ENCODE results near the gene SLC43A3.
"Not testable (repeated sequence)": the region's sequence is repeated elsewhere in the genome, so short reads cannot be mapped to it uniquely, and the experiment has no call there.

Gene SLC43A3

GRCh38 chr11:57459164-57460021 is 32.5 kb upstream of the SLC43A3 start:
- DNase-seq (ENCODE audit: low spot score): no peak

DNA sequence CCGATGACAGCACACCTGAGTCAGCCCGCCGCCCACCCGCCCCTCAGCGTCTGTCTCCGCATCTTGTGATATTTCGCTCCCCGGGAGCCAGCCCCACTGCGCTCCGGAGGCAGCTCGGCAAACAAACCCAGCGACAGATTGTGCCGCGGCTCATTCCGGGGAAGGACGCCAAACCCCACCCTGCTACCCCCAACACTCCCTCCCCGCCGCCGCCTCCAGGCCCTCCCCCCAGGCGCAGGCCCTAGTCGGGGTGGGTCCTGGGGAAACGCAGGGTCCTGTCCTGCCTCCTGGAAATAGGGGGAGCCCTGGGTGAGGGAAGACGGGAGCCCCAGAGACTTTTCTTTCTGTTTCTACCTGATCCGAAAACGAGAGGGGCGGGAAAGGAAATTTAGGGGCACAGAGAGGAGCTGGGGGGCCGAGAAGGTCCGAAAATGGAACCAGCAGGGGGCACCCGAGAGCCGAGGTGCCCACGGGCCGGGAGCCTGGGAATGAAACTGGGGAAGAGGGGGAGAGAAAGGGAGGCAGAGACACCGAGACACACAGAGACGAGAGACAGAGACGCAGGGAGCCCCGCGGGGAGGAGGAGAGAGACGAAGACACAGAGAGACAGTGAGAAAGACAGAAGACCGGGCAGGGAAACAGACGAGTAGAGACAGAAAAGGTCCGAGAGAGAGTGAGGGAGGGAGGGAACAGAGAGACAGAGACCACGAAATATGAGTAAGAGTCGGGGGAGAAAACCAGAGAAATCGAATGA is 31.7 kb upstream of the SLC43A3 start:
- DNase-seq (ENCODE audit: low spot score): peak; percentile 69

GRCh38 chr11:57458060-57458409 is 31.1 kb upstream of the SLC43A3 start:
- no peak for DNase-seq (ENCODE audit: low spot score)

DNA sequence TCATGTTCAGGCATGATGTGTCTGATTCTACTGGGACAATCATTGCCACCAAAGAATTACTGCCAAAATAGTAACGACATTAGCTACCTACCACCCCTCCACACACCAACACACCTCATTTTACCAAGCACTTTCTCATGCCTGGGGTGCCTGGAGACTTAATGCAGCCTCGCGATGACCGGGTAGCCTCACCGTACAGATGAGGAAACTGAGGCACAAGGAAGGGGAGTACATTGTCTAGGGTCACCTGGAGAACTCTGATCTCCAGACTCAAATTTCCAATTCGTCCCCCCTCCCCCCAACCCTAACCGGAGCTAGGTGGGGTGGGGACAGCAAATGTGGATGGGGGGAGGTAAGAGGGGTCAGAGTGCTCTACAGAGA is 30.7 kb upstream of the SLC43A3 start:
- no peak for DNase-seq (ENCODE audit: low spot score)

GRCh38 chr11:57456960-57457642 is 30.2 kb upstream of the SLC43A3 start:
- DNase-seq (ENCODE audit: low spot score): peak; percentile 86

GRCh38 chr11:57453543-57454177 is 26.7 kb upstream of the SLC43A3 start:
- DNase-seq (ENCODE audit: low spot score): no peak

GRCh38 chr11:57446055-57446454 is 19.1 kb upstream of the SLC43A3 start:
- DNase-seq (ENCODE audit: low spot score): no peak

DNA sequence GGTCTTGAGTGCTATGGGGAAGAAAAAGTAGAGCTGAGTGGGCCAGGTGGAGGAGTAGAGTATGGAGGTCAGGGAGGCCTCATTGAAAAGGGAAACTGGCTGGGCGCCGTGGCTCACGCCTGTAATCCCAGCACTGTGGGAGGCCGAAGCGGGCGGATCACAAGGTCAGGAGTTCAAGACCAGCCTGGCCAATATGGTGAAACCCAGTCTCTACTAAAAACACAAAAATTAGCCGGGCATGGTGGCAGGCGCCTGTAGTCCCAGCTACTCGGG is 18.1 kb upstream of the SLC43A3 start:
- not testable (repeated sequence) for DNase-seq (ENCODE audit: low spot score)

DNA sequence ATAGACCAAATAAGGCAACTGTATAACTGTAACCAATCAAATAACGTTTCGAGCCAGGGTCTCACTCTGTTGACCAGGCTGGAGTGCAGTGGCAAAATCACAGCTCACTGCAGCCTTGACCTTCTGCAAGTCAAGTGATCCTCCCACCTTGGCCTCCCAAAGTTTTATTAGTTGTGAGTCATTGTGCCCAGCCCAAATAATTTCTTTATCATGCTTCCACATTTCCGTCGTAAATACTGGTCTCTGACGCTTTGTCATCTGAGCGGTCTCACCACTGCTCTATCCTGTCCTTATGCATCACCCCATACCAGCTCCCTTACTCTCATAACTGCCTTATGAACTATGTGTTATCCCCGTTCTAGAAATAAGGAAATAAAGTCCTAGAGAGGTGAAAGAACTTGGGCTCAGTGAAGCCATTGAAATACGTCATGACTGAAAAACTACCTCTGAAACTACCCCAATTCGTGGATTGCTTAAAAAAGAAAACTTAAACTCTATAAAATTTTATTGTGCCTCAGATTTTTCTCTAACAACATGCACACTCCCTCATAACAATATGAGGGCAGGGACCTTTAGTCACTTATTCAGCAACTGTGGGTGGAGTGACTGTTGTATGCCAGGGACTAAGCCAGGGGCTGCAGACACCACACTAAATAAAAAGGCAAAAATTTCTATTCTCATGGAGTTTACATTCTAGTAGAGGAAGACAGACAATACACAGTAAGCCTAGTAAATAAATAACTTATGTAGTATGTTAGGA is 17.6 kb upstream of the SLC43A3 start:
- DNase-seq (ENCODE audit: low spot score): no peak

GRCh38 chr11:57440744-57441414 is 14.0 kb upstream of the SLC43A3 start:
- DNase-seq (ENCODE audit: low spot score): no peak

- DNase-seq (ENCODE audit: low spot score): no peak
Measured at GRCh38 chr11:57439786-57440185, 12.9 kb upstream of the SLC43A3 start.

DNA sequence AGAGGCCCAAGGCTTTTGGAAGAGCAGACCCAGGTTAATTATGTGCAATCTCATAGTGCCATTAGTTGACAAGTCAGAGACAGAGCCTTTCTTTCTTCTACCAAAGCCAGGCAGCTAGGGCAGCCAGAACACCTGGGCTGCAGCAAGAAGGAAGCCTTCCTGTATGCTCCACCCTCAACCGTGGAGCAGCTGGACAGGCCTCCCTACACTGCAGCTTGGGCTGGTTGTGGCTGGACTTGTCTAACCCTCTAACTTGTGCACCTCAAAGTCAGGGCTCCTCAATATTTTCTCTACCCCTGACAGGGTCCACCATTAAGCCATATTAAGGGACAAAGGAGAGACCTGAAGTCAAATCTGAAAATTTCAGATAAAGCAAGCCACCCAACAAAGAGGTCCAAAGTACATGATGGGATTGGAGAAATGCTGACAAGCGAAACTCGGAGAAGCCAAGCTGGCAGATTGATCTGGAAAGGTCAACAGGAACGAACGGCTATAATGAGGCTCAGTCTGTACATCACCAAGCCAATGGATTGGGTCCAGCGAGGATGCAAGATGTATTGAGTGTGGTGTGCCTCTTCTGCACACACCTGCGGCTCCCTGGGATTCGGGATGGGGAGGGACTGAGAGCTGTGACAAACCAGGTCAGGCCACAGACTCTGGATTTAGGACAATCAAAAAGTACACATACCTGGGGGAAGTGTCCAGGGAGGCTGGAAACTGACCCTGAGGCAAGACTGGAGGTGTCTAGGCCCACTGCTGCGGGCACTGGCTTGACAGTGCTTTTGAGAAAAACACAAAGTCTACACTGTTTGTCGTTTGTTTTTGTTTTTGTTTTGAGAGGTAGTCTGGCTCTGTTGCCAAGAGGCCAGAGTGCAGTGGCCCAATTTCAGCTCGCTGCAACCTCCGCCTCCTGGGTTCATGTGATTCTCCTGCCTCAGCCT is 11.7 kb upstream of the SLC43A3 start:
- no peak for DNase-seq (ENCODE audit: low spot score)

DNA sequence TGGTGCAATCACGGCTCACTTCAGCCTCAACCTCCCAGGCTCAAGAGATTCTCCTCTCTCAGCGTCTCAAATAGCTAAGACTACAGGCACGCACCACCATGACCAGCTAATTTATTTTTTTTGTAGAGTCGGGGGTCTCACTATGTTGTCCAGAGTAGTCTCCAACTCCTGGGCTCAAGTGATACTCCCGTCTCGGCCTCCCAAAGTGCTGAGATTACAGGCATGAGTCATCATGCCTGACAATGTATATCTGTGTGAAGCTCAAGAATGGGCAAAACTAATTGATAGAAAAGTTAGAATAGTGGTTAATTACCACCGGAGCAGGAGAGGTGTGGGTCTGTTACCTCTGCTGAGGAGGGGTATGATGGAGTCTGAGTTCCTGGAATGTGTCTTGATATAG is 9.1 kb upstream of the SLC43A3 start:
- no peak for DNase-seq (ENCODE audit: low spot score)

DNA sequence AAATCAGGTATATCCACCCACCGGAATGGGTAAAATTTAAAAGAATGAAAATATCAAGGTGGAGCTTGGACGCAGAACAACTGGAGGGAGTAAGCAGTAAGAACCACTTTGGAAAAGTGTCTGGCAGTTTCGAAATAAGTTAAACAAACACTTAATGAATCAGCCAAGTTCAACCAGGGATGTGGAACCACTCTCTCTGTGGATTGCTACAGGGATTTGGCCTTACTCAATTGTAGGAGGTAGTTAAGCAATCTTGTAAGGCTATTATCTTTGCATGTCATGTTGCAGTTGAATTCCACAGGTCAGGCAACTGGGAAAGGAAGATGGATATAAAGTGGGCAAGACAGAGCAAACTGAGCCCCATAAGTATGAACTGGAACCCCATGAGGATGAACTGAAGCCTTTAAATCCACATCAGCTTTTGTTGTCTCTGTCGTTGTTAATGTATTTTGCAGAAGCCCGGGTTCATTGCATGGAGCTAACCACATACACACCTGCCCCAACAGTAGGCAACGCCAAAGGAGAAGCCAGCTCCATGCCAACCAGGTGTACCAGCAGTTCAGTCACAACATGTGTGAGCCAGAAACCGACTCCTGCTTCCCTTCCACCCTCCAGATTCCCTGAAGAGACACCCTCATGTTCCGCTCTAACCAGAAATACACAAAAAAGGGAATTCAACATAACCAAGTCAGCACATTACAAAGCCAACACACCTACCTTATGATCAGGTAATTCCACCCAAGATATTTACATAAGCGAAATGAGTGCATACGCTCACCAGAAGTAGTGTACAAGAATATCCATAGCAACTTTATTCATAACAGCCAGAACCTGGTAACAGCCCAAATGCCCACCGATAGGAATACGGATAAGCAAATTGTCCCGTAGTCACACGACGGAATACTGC is 8.0 kb upstream of the SLC43A3 start:
- DNase-seq (ENCODE audit: low spot score): peak; percentile 82

DNA sequence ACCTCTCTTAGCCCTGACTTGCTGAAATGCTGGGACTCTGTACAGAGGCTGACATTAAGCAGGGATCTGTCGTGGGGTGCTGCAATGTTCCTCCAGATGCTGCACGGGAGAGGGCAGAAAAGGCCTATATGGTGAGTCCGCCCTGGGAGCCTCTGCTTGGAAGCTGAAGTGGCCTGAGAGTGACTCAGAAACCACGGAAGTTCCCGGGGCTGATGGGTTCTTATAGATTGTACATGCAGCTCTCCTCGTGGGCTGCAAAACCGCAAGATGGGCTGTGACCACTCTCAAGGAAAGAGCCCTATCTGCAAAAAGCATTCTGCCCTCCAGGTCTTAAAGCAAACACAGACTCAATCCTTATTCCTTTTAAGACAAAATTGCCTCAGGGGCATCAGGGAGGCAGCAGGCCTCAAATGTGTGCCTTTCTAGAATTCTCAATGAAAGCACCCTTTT is 5.8 kb upstream of the SLC43A3 start:
- peak; percentile 44 for DNase-seq (ENCODE audit: low spot score)

- no peak for DNase-seq (ENCODE audit: low spot score)
Measured at GRCh38 chr11:57432149-57432561, 5.2 kb upstream of the SLC43A3 start.

DNA sequence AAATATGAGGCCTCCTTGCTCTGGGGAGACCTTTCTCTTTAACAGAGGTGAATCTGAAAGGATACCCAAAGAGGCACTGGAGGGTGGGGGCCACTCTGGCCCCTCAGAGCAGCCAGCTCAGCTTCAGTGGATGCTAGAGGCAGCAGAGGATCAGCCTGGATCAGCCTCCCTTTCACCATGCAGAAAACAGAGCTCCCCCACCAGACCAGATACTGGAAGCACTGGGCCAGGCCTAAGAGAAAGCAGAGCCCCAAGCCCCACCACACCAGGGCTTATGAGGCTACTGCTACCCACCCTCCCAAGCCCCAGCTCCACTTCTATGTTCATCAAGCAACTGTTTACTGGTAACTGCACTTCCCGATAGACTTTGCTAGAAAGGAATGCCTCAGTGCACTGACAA is 4.0 kb upstream of the SLC43A3 start:
- DNase-seq (ENCODE audit: low spot score): no peak

DNA sequence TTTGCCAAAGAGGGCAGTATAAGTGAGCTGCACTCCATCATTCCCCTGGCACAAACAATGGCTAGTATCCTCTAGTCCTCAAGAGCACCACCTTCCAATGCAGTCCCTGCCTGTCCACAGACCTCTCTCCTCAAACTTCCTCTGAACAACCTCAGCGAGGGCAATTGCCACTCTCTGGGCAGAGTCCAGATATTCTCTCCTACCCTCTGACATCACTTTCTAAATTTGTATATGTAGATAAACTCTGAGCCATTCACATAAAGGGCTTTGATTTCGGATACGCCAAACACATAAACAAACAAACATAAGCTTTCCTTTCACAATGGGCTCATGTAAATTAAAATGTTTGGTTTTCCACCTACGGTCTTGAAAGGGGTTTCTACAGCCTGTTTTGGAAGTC is 3.0 kb upstream of the SLC43A3 start:
- no peak for DNase-seq (ENCODE audit: low spot score)

DNA sequence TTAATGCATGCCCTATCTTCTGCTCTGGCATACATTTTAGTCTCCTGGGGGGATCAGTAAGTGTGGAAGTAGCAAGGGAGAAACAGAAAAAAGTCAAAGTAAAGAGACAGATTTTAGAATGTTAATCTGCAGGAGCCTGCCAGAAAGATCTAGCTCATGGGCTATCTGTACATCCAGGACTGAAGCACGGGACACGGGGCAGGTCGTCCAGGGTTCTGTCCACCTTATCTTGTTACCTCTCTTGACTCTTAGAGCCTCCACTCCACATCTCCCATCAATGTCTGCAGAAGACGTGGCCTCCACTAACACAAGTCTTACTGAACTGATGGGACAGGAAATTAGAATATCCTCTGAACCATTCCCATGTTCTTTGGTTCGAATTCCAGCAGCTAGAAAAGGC is 1.7 kb upstream of the SLC43A3 start:
- no peak for DNase-seq (ENCODE audit: low spot score)
